HepG2 (cell line): ENCODE data around the gene PAPSS2. TPM values are rescaled to one million over a fixed set of nuclear protein-coding genes. Genes with fewer than 3 reads are reported as not detected.

ENCODE experiments used
- ATAC-seq: fragments of 200-7000 bp; cut with Tn5 transposase; 3 replicates; pipeline ENCODE4 v1.9.1; 2020; ENCODE audit warnings: mild to moderate bottlenecking, moderate library complexity
- BruUV-seq: library from RNA; stranded (reverse); fragments of 400-500 nt; replicated peaks from 2 replicates; lab custom pipeline; 2021; lab: Mats Ljungman, UMichigan
- CTCF ChIA-PET: fragments of 300-600 bp; formaldehyde crosslinking; extraction: SDS; loops from one replicate; lab custom pipeline; 2021; ENCODE audit warnings: low total read pairs, inconsistent platforms, low intra/inter-chr PET ratio; lab: Yijun Ruan, JAX
- POLR2A ChIA-PET: fragments of 350-600 bp; sonication (Branson Sonifier 250); formaldehyde crosslinking; loops from one replicate; lab custom pipeline; 2020; ENCODE audit warnings: antibody characterized with exemption, inconsistent platforms; lab: Yijun Ruan, JAX
- DNase-seq: peaks from one replicate; pipeline ENCODE4 v3.0.0-alpha.2; 2015; ENCODE audit warnings: low spot score
- FAIRE-seq: peaks from 3 replicates; lab custom pipeline; 2011; peaks lifted over from hg19 to GRCh38; lab: Jason Lieb, UNC
- H2AFZ ChIP-seq: one replicate; pipeline ENCODE4 v1.6.1; 2011; ENCODE audit warnings: low read length, inconsistent platforms
- H3K27ac ChIP-seq: fragments of 300-600 bp; 3 replicates; pipeline ENCODE4 v1.8.0; 2011; ENCODE audit warnings: mixed run types, mild to moderate bottlenecking, mixed read lengths, low read length, inconsistent platforms; ENCODE audit not compliant: insufficient read depth; ENCODE audit errors: extremely low read length
- H3K27me3 ChIP-seq, 2 experiments: fragments of 200-600 bp in 1 of 2; 2 replicates in 1 of 2; 3 replicates in 1 of 2; pipeline versions ENCODE4 v1.6.0 to v1.8.0; 2011; ENCODE audit warnings: low read length in 2 of 2, mild to moderate bottlenecking in 2 of 2, moderate library complexity in 2 of 2, inconsistent platforms in 1 of 2; ENCODE audit not compliant: insufficient read depth in 2 of 2, control insufficient read depth in 1 of 2
- H3K36me3 ChIP-seq, 2 experiments: fragments of 200-600 bp in 1 of 2; replicated peaks in 1 of 2; 2 replicates in 1 of 2; 3 replicates in 1 of 2; pipeline versions ENCODE4 v1.5.1 to v1.8.0; 2011; ENCODE audit warnings: low read length in 2 of 2, inconsistent platforms in 1 of 2; ENCODE audit not compliant: insufficient read depth in 2 of 2, control insufficient read depth in 1 of 2
- H3K4me1 ChIP-seq: 2 replicates; pipeline ENCODE4 v1.5.1; 2012; ENCODE audit warnings: low read length, inconsistent platforms; ENCODE audit not compliant: insufficient read depth
- H3K4me2 ChIP-seq: 2 replicates; pipeline ENCODE4 v1.6.0; 2011; ENCODE audit warnings: low read depth, low read length, inconsistent platforms
- H3K4me3 ChIP-seq, 3 experiments: fragments of 200-600 bp in 1 of 3; sonication (generic), shearing (Covaris generic) in 1 of 3; replicated peaks in 1 of 3; 2 replicates each; pipeline ENCODE4 v1.5.1; 2011 to 2016; ENCODE audit warnings: low read length in 3 of 3, inconsistent platforms in 2 of 3, low read depth in 2 of 3, mild to moderate bottlenecking in 2 of 3, control low read depth in 1 of 3, mixed read lengths in 1 of 3; ENCODE audit not compliant: insufficient read depth in 1 of 3
- H3K79me2 ChIP-seq: one replicate; pipeline ENCODE4 v1.6.1; 2011; ENCODE audit warnings: low read length, inconsistent platforms; ENCODE audit not compliant: insufficient read depth
- H3K9ac ChIP-seq: 2 replicates; pipeline ENCODE4 v1.6.0; 2011; ENCODE audit warnings: mild to moderate bottlenecking, low read depth, low read length, inconsistent platforms; ENCODE audit not compliant: insufficient read depth
- H3K9me3 ChIP-seq: 2 replicates; pipeline ENCODE4 v1.5.1; 2012; ENCODE audit warnings: mild to moderate bottlenecking, low read length
- H4K20me1 ChIP-seq: 2 replicates; pipeline ENCODE4 v1.6.0; 2011; ENCODE audit warnings: inconsistent platforms, mild to moderate bottlenecking, low read length, moderate library complexity; ENCODE audit not compliant: insufficient read depth
- AKNA ChIP-seq: sonication (generic); formaldehyde crosslinking; IDR thresholded peaks from 2 replicates; pipeline ENCODE4 v1.4.0; 2020; ENCODE audit warnings: missing genetic modification reagents, borderline replicate concordance
- ATF5 ChIP-seq: sonication (generic); formaldehyde crosslinking; IDR thresholded peaks from 2 replicates; pipeline ENCODE4 v1.4.0; 2020; ENCODE audit warnings: mild to moderate bottlenecking, low read depth, missing genetic modification reagents
- ATRX ChIP-seq: sonication (generic); formaldehyde crosslinking; IDR thresholded peaks from 2 replicates; pipeline ENCODE4 v1.4.0; 2020; ENCODE audit warnings: missing genetic modification reagents, borderline replicate concordance
- CBX2 ChIP-seq, 2 experiments: fragments of 200-600 bp in 1 of 2; sonication (generic); formaldehyde crosslinking in 1 of 2; IDR thresholded peaks; 2 replicates each; pipeline versions ENCODE4 v1.7.0 to v1.8.1; 2018 to 2022; ENCODE audit warnings: low read depth in 2 of 2, low read length in 1 of 2, mild to moderate bottlenecking in 1 of 2, missing genetic modification reagents in 1 of 2
- CBX5 ChIP-seq: sonication (generic); formaldehyde crosslinking; IDR thresholded peaks from 2 replicates; pipeline ENCODE4 v1.4.0; 2020; ENCODE audit warnings: missing genetic modification reagents, borderline replicate concordance
- FOXO1 ChIP-seq: sonication (generic); formaldehyde crosslinking; IDR thresholded peaks from 2 replicates; pipeline ENCODE4 v1.4.0; 2020; ENCODE audit warnings: missing genetic modification reagents
- HMGA1 ChIP-seq: sonication (generic); formaldehyde crosslinking; conservative IDR thresholded peaks from 2 replicates; pipeline ENCODE4 v1.4.0; 2020; ENCODE audit warnings: missing genetic modification reagents
- HNF4A ChIP-seq: sonication (generic); formaldehyde crosslinking; IDR thresholded peaks from 2 replicates; pipeline ENCODE4 v1.4.0; 2020; ENCODE audit warnings: missing genetic modification reagents
- IKZF1 ChIP-seq: fragments of 450-650 bp; IDR thresholded peaks from 2 replicates; pipeline ENCODE4 v1.7.1; 2016
- NBN ChIP-seq: fragments of 450-650 bp; conservative IDR thresholded peaks from 2 replicates; pipeline ENCODE4 v1.6.1; 2017
- PHF20 ChIP-seq: sonication (generic); formaldehyde crosslinking; IDR thresholded peaks from 2 replicates; pipeline ENCODE4 v1.5.0; 2020; ENCODE audit warnings: mild to moderate bottlenecking, missing genetic modification reagents
- TRIM22 ChIP-seq: fragments of 450-650 bp; IDR thresholded peaks from 2 replicates; pipeline ENCODE4 v1.6.1; 2017
- ZNF30 ChIP-seq: sonication (generic); formaldehyde crosslinking; IDR thresholded peaks from 2 replicates; pipeline ENCODE4 v1.5.0; 2020; ENCODE audit warnings: mild to moderate bottlenecking, missing genetic modification reagents
- WGBS: methylation state at CpG from one replicate; pipeline ENCODE4 v1.1.6; 2017; ENCODE audit warnings: low lambda C conversion rate; 5-methylcytosine and 5-hydroxymethylcytosine counted together
- in situ Hi-C: cut with HindIII; loops from 2 replicates; pipeline ENCODE4 v1.10.0; 2017; ENCODE audit warnings: low pct_unique_long_range_greater_than_20kb; ENCODE audit not compliant: extremely low pct_ligation_motif_present
- intact Hi-C: fragments of 100-400 bp; cut with micrococcal nuclease; formaldehyde crosslinking; loops from one replicate; pipeline ENCODE4 v1.10.0; 2022; ENCODE audit not compliant: unreplicated experiment
- polyA plus RNA-seq, 8 experiments: library from polyadenylated mRNA; depleted of rRNA in 3 of 8; stranded (reverse) in 7 of 8; unstranded in 1 of 8; fragments of >200 nt; fragmentation: Illumina TruSeq in 4 of 8; extraction: Trizol in 4 of 8; gene quantifications; 2 replicates each; pipeline versions ENCODE4 v1.2.1 to v1.2.3, GENCODE V29; 2011 to 2016; ENCODE audit warnings: low read depth in 4 of 8, missing spikeins in 1 of 8, mixed read lengths in 1 of 8; ENCODE audit not compliant: insufficient read depth in 1 of 8
- total RNA-seq, 5 experiments: library from RNA; depleted of rRNA; stranded (reverse); fragments of >200 nt; fragmentation: Illumina TruSeq; extraction: Trizol; gene quantifications; 2 replicates each; pipeline ENCODE4 v1.2.3, GENCODE V29; 2016; ENCODE audit warnings: low read depth in 1 of 5

PAPSS2 gene
- total and polyA plus RNA-seq, 2 of the 13 experiments (the other 11 are each of a cell fraction or from before 2014, with no cell fraction given): 0.11 to 0.12 TPM

GRCh38 chr10:87684001-87684638, 24.4 kb downstream of the PAPSS2 start (continued):
- no peak for TF ChIP-seq TRIM22
- no peak for TF ChIP-seq HNF4A
- TF ChIP-seq AKNA (CRISPR knock-in tag): no peak
- no peak for TF ChIP-seq ZNF30 (CRISPR knock-in tag)
- TF ChIP-seq, all 625 proteins: peak for 0

GRCh38 chr10:87685832-87686574, 26.3 kb downstream of the PAPSS2 start:
- Histone ChIP-seq H3K27me3 (no peaks in the 10 kb centered on the region; a peak in 1 of 5 replicates), H3K4me1 (no peaks in the 10 kb centered on the region), H3K79me2 (no peaks in the 10 kb centered on the region), H3K4me2 (no peak overlapping the region), H3K36me3 (no peaks in the 10 kb centered on the region), H3K4me3 (no peak overlapping the region), H3K9me3 (no peaks in the 10 kb centered on the region), H2AFZ (no peak overlapping the region), H3K9ac (no peak overlapping the region), H3K27ac (no peak overlapping the region), H4K20me1 (no peaks in the 10 kb centered on the region)
- ATAC-seq: no peak
- TF ChIP-seq CBX5 (no peak), IKZF1 (no peak), FOXO1 (no peak), ATRX (CRISPR knock-in tag) (no peak), CBX2 (IDR thresholded peaks at IDR 0.05; ENCODE audit: low read depth, low read length) (no peak), CBX2 (CRISPR knock-in tag; IDR thresholded peaks at IDR 0.05; ENCODE audit: low read depth) (no peak), NBN (no peak), ATF5 (CRISPR knock-in tag) (no peak), HMGA1 (CRISPR knock-in tag) (no peak), PHF20 (CRISPR knock-in tag) (no peak)
- ChIA-PET CTCF (no interaction called here), POLR2A (no interaction called here)
- intact Hi-C loops: no loop called here
- WGBS: 44% methylated on average over 5 of the region's 5 CpGs
- in situ Hi-C loops: no loop called here
- FAIRE-seq: no peak
- no TSS peak for BruUV-seq
- DNase-seq: no peak
